HEK293 (cell line): Measurements from ENCODE around the gene PLS1.

Source experiments
- CTCF ChIA-PET: fragments of 350-600 bp; formaldehyde crosslinking; extraction: SDS; loops from one replicate; lab custom pipeline; 2021; ENCODE audit warnings: antibody characterized with exemption; lab: Yijun Ruan, JAX
- POLR2A ChIA-PET: fragments of 300-600 bp; formaldehyde crosslinking; extraction: SDS; loops from one replicate; lab custom pipeline; 2020; ENCODE audit warnings: antibody characterized with exemption, inconsistent platforms; lab: Yijun Ruan, JAX
- H3K27ac ChIP-seq: fragments of 200-500 bp; sonication (Bioruptor generic); 2 replicates; pipeline ENCODE4 v1.5.1; 2014; ENCODE audit warnings: low read depth, low read length, control low read depth, inconsistent platforms; ENCODE audit errors: extremely low read depth
- H3K36me3 ChIP-seq, 2 experiments: fragments of 200-500 bp in 1 of 2; sonication (Bioruptor generic) in 1 of 2; 1 replicate in 1 of 2; 2 replicates in 1 of 2; pipeline ENCODE4 v1.5.1; 2014 to 2017; ENCODE audit warnings: inconsistent platforms in 2 of 2, low read length in 2 of 2; ENCODE audit not compliant: control insufficient read depth in 2 of 2, insufficient read depth in 1 of 2
- H3K4me1 ChIP-seq: fragments of 200-500 bp; sonication (Bioruptor generic); 2 replicates; pipeline ENCODE4 v1.5.1; 2014; ENCODE audit warnings: mild to moderate bottlenecking, low read length, inconsistent platforms; ENCODE audit not compliant: control insufficient read depth, insufficient read depth
- H3K4me3 ChIP-seq: 2 replicates; pipeline ENCODE4 v1.5.1; 2011; ENCODE audit warnings: low read depth, mild to moderate bottlenecking, control low read depth, low read length, moderate library complexity
- H3K9me3 ChIP-seq: fragments of 200-500 bp; sonication (Bioruptor generic); 2 replicates; pipeline ENCODE4 v1.5.1; 2014; ENCODE audit warnings: low read depth, low read length, inconsistent platforms; ENCODE audit not compliant: control insufficient read depth, insufficient read depth
- KLF8 ChIP-seq: fragments of 450-650 bp; formaldehyde crosslinking; IDR thresholded peaks from 2 replicates; pipeline ENCODE4 v1.5.1; 2016; ENCODE audit warnings: missing biosample characterization, missing genetic modification characterization
- ZFP37 ChIP-seq: fragments of 450-650 bp; formaldehyde crosslinking; IDR thresholded peaks from 2 replicates; pipeline ENCODE4 v1.5.1; 2016; ENCODE audit warnings: missing biosample characterization, missing genetic modification characterization
- ZNF146 ChIP-seq: fragments of 450-650 bp; formaldehyde crosslinking; IDR thresholded peaks from 2 replicates; pipeline ENCODE4 v1.5.1; 2016; ENCODE audit warnings: missing biosample characterization, missing genetic modification characterization
- ZNF211 ChIP-seq: fragments of 450-650 bp; formaldehyde crosslinking; IDR thresholded peaks from 2 replicates; pipeline ENCODE4 v1.5.1; 2016; ENCODE audit warnings: low read depth, missing biosample characterization, missing genetic modification characterization
- ZNF248 ChIP-seq: fragments of 450-650 bp; formaldehyde crosslinking; IDR thresholded peaks from 2 replicates; pipeline ENCODE4 v1.5.1; 2017; ENCODE audit warnings: missing biosample characterization, missing genetic modification characterization
- ZNF544 ChIP-seq: fragments of 450-650 bp; formaldehyde crosslinking; IDR thresholded peaks from 2 replicates; pipeline ENCODE4 v1.5.0; 2017; ENCODE audit warnings: missing biosample characterization, missing genetic modification characterization
- ZNF600 ChIP-seq: fragments of 450-650 bp; formaldehyde crosslinking; IDR thresholded peaks from 2 replicates; pipeline ENCODE4 v1.5.1; 2016; ENCODE audit warnings: missing biosample characterization, missing genetic modification characterization
- ZNF747 ChIP-seq: fragments of 450-650 bp; formaldehyde crosslinking; IDR thresholded peaks from 2 replicates; pipeline ENCODE4 v1.5.1; 2016; ENCODE audit warnings: missing biosample characterization, missing genetic modification characterization
- TF ChIP-seq, protein P1 (sequence below): fragments of 450-650 bp; formaldehyde crosslinking; IDR thresholded peaks from 2 replicates; pipeline ENCODE4 v1.5.1; 2016; ENCODE audit warnings: missing biosample characterization, missing genetic modification characterization, borderline replicate concordance
- TF ChIP-seq, protein P2 (sequence below): fragments of 450-650 bp; formaldehyde crosslinking; IDR thresholded peaks from 2 replicates; pipeline ENCODE4 v1.5.1; 2016; ENCODE audit warnings: missing biosample characterization, missing genetic modification characterization
- TF ChIP-seq, protein P3 (sequence below): fragments of 450-650 bp; formaldehyde crosslinking; IDR thresholded peaks from 2 replicates; pipeline ENCODE4 v1.5.1; 2017; ENCODE audit warnings: missing biosample characterization, missing genetic modification characterization
- TF ChIP-seq, protein P4 (sequence below): fragments of 450-650 bp; formaldehyde crosslinking; IDR thresholded peaks from 2 replicates; pipeline ENCODE4 v1.5.0; 2017; ENCODE audit warnings: missing biosample characterization, missing genetic modification characterization, borderline replicate concordance

PLS1 gene

DNA sequence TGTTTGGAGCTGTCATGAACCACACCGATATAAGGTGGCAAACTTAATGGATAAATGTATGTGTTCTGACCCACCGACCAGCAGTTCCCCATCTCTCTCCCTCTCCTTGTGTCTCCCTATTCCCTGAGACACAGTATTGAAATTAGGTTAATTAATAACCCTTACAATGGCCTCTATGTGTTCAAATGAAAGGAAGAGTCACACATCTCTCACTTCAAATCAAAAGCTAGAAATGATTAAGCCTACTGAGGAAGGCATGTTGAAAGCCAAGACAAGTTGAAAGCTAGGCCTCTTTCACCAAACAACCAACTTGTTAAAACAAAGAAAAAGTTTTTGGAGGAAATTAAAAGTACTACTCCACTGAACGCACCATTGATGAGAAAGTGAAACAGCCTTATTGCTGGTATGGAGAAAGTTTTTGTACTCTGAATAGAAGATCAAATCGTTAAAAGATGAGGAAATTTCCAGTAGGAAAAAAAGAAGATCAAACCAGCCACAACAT is 32.6 kb upstream of the PLS1 start (continued):
- TF ChIP-seq, protein P1, sequence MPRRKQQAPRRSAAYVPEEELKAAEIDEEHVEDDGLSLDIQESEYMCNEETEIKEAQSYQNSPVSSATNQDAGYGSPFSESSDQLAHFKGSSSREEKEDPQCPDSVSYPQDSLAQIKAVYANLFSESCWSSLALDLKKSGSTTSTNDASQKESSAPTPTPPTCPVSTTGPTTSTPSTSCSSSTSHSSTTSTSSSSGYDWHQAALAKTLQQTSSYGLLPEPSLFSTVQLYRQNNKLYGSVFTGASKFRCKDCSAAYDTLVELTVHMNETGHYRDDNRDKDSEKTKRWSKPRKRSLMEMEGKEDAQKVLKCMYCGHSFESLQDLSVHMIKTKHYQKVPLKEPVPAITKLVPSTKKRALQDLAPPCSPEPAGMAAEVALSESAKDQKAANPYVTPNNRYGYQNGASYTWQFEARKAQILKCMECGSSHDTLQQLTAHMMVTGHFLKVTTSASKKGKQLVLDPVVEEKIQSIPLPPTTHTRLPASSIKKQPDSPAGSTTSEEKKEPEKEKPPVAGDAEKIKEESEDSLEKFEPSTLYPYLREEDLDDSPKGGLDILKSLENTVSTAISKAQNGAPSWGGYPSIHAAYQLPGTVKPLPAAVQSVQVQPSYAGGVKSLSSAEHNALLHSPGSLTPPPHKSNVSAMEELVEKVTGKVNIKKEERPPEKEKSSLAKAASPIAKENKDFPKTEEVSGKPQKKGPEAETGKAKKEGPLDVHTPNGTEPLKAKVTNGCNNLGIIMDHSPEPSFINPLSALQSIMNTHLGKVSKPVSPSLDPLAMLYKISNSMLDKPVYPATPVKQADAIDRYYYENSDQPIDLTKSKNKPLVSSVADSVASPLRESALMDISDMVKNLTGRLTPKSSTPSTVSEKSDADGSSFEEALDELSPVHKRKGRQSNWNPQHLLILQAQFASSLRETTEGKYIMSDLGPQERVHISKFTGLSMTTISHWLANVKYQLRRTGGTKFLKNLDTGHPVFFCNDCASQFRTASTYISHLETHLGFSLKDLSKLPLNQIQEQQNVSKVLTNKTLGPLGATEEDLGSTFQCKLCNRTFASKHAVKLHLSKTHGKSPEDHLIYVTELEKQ (tag by site-specific recombination), result no peak
- TF ChIP-seq ZNF600 (tag by site-specific recombination) (no peak), ZFP37 (tag by site-specific recombination) (no peak), KLF8 (tag by site-specific recombination) (no peak)

DNA sequence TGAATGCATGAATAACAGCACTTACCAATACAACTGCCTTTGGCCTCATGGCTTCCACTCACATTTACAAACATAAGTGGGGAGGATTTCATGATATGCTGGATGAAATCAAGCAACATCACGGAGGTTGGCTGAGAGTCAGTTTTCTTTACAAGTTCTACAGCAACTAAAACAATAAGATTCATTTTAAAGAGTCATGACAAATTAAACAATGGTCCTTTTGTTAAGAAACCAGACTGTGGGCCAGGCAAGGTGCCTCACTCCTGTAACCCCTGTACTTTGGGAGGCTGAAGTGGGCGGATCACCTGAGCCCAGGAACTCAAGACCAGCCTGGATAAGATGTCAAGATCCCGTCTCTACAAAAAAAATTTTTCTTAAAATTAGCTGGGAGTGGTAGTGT is 30.1 kb upstream of the PLS1 start:
- Histone ChIP-seq H3K9me3 (no peaks in the 10 kb centered on the region), H3K36me3 (peaks cover 5 to 39% of the 10 kb centered on the region in 2 experiments; a peak in 2 of 3 replicates), H3K4me1 (no peaks in the 10 kb centered on the region), H3K4me3 (no peak overlapping the region), H3K27ac (no peak overlapping the region)
- TF ChIP-seq, protein P2, sequence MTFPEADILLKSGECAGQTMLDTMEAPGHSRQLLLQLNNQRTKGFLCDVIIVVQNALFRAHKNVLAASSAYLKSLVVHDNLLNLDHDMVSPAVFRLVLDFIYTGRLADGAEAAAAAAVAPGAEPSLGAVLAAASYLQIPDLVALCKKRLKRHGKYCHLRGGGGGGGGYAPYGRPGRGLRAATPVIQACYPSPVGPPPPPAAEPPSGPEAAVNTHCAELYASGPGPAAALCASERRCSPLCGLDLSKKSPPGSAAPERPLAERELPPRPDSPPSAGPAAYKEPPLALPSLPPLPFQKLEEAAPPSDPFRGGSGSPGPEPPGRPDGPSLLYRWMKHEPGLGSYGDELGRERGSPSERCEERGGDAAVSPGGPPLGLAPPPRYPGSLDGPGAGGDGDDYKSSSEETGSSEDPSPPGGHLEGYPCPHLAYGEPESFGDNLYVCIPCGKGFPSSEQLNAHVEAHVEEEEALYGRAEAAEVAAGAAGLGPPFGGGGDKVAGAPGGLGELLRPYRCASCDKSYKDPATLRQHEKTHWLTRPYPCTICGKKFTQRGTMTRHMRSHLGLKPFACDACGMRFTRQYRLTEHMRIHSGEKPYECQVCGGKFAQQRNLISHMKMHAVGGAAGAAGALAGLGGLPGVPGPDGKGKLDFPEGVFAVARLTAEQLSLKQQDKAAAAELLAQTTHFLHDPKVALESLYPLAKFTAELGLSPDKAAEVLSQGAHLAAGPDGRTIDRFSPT, result no peak
- no peak for TF ChIP-seq ZNF544
- TF ChIP-seq, protein P3, sequence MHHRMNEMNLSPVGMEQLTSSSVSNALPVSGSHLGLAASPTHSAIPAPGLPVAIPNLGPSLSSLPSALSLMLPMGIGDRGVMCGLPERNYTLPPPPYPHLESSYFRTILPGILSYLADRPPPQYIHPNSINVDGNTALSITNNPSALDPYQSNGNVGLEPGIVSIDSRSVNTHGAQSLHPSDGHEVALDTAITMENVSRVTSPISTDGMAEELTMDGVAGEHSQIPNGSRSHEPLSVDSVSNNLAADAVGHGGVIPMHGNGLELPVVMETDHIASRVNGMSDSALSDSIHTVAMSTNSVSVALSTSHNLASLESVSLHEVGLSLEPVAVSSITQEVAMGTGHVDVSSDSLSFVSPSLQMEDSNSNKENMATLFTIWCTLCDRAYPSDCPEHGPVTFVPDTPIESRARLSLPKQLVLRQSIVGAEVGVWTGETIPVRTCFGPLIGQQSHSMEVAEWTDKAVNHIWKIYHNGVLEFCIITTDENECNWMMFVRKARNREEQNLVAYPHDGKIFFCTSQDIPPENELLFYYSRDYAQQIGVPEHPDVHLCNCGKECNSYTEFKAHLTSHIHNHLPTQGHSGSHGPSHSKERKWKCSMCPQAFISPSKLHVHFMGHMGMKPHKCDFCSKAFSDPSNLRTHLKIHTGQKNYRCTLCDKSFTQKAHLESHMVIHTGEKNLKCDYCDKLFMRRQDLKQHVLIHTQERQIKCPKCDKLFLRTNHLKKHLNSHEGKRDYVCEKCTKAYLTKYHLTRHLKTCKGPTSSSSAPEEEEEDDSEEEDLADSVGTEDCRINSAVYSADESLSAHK (tag by site-specific recombination), result no peak
- no peak for TF ChIP-seq ZNF146 (tag by site-specific recombination)
- TF ChIP-seq, protein P4, sequence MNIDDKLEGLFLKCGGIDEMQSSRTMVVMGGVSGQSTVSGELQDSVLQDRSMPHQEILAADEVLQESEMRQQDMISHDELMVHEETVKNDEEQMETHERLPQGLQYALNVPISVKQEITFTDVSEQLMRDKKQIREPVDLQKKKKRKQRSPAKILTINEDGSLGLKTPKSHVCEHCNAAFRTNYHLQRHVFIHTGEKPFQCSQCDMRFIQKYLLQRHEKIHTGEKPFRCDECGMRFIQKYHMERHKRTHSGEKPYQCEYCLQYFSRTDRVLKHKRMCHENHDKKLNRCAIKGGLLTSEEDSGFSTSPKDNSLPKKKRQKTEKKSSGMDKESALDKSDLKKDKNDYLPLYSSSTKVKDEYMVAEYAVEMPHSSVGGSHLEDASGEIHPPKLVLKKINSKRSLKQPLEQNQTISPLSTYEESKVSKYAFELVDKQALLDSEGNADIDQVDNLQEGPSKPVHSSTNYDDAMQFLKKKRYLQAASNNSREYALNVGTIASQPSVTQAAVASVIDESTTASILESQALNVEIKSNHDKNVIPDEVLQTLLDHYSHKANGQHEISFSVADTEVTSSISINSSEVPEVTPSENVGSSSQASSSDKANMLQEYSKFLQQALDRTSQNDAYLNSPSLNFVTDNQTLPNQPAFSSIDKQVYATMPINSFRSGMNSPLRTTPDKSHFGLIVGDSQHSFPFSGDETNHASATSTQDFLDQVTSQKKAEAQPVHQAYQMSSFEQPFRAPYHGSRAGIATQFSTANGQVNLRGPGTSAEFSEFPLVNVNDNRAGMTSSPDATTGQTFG (tag by site-specific recombination), result no peak
- no peak for TF ChIP-seq ZNF747 (tag by site-specific recombination)
- TF ChIP-seq ZNF248, result no peak
- TF ChIP-seq ZNF211 (tag by site-specific recombination), result no peak
- ChIA-PET POLR2A (no interaction called here), CTCF (no interaction called here)
